ENCODE data around the gene GASK1A.

DNA sequence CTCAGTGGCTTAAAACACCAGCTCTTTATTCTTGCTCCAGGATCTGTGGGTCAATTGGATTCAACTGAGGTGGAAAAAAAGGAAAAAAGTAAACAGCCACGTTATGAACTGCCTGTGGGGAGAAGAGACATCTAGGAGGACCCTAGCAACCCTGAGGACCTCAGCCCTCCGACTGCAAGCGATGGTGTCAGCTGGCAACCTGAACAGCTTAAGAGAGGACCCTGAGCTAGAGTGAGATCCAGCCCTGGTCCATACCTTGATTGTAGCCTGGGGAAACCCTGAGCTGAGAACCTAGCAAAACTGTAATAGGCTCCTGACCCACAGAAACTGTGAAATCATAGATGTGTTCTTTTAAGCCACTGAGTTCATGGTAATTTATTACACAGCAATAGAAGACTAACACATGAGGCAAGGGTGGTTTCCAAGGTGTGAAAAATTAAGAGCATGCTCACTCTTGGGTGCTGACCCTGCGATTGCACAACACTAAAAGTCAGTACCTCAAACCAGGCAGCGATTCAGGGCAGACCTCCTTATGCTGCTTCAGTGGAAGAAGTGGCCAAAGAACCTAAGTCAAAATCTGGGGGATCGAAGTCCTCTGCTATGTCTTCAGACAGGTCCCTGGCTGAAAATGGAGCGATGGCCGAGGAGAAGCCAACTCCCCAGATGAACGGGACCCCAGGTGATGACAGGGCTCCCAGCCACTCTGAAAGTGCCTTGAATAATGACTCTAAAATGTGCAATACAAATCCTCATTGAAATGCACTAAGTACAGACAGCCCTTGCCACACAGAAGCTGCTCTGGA, 57.7 kb downstream of the GASK1A start:
- TF ChIP-seq POLR2A (IDR thresholded peaks at IDR 0.05) (no peak), CTCF (IDR thresholded peaks at IDR 0.05) (no peak)
